ENCODE measurements around the gene CAPN8.

GRCh38 chr1:223662943-223663342 is 2.6 kb downstream of the CAPN8 start:
- no peak for TF ChIP-seq POLR2AphosphoS5 (IDR thresholded peaks at IDR 0.05; ENCODE audit: low read depth, low read length)
- TF ChIP-seq TAF1 (IDR thresholded peaks at IDR 0.05; ENCODE audit: borderline replicate concordance, insufficient read depth, low read length), result no peak
- TF ChIP-seq, protein P1, sequence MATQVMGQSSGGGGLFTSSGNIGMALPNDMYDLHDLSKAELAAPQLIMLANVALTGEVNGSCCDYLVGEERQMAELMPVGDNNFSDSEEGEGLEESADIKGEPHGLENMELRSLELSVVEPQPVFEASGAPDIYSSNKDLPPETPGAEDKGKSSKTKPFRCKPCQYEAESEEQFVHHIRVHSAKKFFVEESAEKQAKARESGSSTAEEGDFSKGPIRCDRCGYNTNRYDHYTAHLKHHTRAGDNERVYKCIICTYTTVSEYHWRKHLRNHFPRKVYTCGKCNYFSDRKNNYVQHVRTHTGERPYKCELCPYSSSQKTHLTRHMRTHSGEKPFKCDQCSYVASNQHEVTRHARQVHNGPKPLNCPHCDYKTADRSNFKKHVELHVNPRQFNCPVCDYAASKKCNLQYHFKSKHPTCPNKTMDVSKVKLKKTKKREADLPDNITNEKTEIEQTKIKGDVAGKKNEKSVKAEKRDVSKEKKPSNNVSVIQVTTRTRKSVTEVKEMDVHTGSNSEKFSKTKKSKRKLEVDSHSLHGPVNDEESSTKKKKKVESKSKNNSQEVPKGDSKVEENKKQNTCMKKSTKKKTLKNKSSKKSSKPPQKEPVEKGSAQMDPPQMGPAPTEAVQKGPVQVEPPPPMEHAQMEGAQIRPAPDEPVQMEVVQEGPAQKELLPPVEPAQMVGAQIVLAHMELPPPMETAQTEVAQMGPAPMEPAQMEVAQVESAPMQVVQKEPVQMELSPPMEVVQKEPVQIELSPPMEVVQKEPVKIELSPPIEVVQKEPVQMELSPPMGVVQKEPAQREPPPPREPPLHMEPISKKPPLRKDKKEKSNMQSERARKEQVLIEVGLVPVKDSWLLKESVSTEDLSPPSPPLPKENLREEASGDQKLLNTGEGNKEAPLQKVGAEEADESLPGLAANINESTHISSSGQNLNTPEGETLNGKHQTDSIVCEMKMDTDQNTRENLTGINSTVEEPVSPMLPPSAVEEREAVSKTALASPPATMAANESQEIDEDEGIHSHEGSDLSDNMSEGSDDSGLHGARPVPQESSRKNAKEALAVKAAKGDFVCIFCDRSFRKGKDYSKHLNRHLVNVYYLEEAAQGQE (IDR thresholded peaks at IDR 0.05; ENCODE audit: insufficient read depth in 1 of 2, low read depth in 2 of 2, low read length in 2 of 2), result no peak

All from PFSK-1 (cell line).